ENCODE results near the gene MINK1.

MINK1 gene

DNA sequence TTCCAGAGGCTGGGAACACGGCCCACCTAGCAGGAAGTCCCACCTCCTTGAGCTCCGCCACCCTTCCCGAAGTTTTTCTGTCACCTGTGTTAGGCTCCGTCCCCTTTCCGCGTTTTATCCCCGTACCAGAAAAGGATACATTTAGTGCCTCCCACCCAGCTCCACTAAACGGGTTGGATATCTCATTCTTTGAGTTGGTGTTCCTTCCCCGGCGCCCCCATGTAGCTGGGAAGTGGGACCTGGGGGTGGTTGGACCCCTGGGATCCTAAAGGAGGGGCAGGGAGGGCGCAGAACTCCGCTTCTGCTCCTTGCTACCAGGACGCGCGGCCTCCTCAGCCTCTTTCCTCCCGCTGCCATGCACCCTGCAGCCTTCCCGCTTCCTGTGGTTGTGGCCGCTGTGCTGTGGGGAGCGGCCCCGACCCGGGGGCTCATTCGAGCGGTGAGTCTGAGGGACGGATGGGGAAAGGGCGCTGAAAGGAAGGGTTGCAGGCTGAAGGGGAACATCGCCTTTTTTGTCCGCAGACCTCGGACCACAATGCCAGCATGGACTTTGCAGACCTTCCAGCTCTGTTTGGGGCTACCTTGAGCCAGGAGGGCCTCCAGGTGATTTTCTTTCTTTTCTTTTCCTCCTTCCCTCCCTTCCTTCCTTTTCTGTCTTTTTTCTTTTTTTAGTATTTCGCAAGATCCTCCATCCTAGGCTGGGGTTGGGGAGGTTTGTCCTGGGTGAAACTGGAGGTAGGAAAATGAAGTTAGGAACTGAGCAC, 107.6 kb downstream of the MINK1 start (continued):
- TF ChIP-seq, protein P1, sequence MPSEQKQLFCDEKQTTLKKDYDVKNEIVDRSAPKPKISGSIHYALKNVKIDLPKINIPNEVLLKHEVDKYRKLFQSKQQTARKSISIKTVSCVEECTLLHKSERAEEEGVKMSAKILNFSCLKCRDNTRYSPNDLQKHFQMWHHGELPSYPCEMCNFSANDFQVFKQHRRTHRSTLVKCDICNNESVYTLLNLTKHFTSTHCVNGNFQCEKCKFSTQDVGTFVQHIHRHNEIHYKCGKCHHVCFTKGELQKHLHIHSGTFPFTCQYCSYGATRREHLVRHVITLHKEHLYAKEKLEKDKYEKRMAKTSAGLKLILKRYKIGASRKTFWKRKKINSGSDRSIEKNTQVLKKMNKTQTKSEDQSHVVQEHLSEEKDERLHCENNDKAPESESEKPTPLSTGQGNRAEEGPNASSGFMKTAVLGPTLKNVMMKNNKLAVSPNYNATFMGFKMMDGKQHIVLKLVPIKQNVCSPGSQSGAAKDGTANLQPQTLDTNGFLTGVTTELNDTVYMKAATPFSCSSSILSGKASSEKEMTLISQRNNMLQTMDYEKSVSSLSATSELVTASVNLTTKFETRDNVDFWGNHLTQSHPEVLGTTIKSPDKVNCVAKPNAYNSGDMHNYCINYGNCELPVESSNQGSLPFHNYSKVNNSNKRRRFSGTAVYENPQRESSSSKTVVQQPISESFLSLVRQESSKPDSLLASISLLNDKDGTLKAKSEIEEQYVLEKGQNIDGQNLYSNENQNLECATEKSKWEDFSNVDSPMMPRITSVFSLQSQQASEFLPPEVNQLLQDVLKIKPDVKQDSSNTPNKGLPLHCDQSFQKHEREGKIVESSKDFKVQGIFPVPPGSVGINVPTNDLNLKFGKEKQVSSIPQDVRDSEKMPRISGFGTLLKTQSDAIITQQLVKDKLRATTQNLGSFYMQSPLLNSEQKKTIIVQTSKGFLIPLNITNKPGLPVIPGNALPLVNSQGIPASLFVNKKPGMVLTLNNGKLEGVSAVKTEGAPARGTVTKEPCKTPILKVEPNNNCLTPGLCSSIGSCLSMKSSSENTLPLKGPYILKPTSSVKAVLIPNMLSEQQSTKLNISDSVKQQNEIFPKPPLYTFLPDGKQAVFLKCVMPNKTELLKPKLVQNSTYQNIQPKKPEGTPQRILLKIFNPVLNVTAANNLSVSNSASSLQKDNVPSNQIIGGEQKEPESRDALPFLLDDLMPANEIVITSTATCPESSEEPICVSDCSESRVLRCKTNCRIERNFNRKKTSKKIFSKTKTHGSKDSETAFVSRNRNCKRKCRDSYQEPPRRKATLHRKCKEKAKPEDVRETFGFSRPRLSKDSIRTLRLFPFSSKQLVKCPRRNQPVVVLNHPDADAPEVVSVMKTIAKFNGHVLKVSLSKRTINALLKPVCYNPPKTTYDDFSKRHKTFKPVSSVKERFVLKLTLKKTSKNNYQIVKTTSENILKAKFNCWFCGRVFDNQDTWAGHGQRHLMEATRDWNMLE (tag by site-specific recombination; conservative IDR thresholded peaks at IDR 0.05; ENCODE audit: low read depth): no peak
- no peak for TF ChIP-seq ZNF112 (tag by site-specific recombination; IDR thresholded peaks at IDR 0.05)
- no peak for TF ChIP-seq ZNF354C (tag by site-specific recombination; IDR thresholded peaks at IDR 0.05; ENCODE audit: borderline replicate concordance, low read depth)
- no peak for TF ChIP-seq HIC1 (tag by site-specific recombination; IDR thresholded peaks at IDR 0.05)
- TF ChIP-seq FEZF1 (tag by site-specific recombination; IDR thresholded peaks at IDR 0.05): no peak
- TF ChIP-seq ZNF404 (tag by site-specific recombination; IDR thresholded peaks at IDR 0.05): no peak
- TF ChIP-seq MYNN (tag by site-specific recombination; IDR thresholded peaks at IDR 0.05; ENCODE audit: borderline replicate concordance): no peak; the same call in 1 of the 2 replicates
- TF ChIP-seq ZNF692 (tag by site-specific recombination; IDR thresholded peaks at IDR 0.05): no peak
- TF ChIP-seq ZNF362 (tag by site-specific recombination; IDR thresholded peaks at IDR 0.05): no peak
- TF ChIP-seq ZNF558 (tag by site-specific recombination; IDR thresholded peaks at IDR 0.05): 0 out of 2 replicates have a peak, but pooled peaks have one; percentile 7
- TF ChIP-seq ZNF544 (tag by site-specific recombination; IDR thresholded peaks at IDR 0.05): no peak
- TF ChIP-seq ZNF350 (tag by site-specific recombination; IDR thresholded peaks at IDR 0.05): no peak
- no peak for TF ChIP-seq SCRT1 (tag by site-specific recombination; IDR thresholded peaks at IDR 0.05; ENCODE audit: borderline replicate concordance)
- no peak for TF ChIP-seq ZBTB7A (tag by site-specific recombination; IDR thresholded peaks at IDR 0.05; ENCODE audit: low read depth)
- TF ChIP-seq, protein P2, sequence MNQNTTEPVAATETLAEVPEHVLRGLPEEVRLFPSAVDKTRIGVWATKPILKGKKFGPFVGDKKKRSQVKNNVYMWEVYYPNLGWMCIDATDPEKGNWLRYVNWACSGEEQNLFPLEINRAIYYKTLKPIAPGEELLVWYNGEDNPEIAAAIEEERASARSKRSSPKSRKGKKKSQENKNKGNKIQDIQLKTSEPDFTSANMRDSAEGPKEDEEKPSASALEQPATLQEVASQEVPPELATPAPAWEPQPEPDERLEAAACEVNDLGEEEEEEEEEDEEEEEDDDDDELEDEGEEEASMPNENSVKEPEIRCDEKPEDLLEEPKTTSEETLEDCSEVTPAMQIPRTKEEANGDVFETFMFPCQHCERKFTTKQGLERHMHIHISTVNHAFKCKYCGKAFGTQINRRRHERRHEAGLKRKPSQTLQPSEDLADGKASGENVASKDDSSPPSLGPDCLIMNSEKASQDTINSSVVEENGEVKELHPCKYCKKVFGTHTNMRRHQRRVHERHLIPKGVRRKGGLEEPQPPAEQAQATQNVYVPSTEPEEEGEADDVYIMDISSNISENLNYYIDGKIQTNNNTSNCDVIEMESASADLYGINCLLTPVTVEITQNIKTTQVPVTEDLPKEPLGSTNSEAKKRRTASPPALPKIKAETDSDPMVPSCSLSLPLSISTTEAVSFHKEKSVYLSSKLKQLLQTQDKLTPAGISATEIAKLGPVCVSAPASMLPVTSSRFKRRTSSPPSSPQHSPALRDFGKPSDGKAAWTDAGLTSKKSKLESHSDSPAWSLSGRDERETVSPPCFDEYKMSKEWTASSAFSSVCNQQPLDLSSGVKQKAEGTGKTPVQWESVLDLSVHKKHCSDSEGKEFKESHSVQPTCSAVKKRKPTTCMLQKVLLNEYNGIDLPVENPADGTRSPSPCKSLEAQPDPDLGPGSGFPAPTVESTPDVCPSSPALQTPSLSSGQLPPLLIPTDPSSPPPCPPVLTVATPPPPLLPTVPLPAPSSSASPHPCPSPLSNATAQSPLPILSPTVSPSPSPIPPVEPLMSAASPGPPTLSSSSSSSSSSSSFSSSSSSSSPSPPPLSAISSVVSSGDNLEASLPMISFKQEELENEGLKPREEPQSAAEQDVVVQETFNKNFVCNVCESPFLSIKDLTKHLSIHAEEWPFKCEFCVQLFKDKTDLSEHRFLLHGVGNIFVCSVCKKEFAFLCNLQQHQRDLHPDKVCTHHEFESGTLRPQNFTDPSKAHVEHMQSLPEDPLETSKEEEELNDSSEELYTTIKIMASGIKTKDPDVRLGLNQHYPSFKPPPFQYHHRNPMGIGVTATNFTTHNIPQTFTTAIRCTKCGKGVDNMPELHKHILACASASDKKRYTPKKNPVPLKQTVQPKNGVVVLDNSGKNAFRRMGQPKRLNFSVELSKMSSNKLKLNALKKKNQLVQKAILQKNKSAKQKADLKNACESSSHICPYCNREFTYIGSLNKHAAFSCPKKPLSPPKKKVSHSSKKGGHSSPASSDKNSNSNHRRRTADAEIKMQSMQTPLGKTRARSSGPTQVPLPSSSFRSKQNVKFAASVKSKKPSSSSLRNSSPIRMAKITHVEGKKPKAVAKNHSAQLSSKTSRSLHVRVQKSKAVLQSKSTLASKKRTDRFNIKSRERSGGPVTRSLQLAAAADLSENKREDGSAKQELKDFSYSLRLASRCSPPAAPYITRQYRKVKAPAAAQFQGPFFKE (tag by site-specific recombination; IDR thresholded peaks at IDR 0.05; ENCODE audit: borderline replicate concordance): no peak
- TF ChIP-seq, protein P3, sequence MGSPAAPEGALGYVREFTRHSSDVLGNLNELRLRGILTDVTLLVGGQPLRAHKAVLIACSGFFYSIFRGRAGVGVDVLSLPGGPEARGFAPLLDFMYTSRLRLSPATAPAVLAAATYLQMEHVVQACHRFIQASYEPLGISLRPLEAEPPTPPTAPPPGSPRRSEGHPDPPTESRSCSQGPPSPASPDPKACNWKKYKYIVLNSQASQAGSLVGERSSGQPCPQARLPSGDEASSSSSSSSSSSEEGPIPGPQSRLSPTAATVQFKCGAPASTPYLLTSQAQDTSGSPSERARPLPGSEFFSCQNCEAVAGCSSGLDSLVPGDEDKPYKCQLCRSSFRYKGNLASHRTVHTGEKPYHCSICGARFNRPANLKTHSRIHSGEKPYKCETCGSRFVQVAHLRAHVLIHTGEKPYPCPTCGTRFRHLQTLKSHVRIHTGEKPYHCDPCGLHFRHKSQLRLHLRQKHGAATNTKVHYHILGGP (tag by site-specific recombination; IDR thresholded peaks at IDR 0.05): no peak
